ENCODE results near the gene ADAD2. TPM values are rescaled to one million over a fixed set of nuclear protein-coding genes. Genes with fewer than 3 reads are reported as not detected.
"Not testable (repeated sequence)": the region's sequence is repeated elsewhere in the genome, so short reads cannot be mapped to it uniquely, and the experiment has no call there.

ADAD2 gene
- polyA plus RNA-seq, 1 donor from 2014 or later: not detected

DNA sequence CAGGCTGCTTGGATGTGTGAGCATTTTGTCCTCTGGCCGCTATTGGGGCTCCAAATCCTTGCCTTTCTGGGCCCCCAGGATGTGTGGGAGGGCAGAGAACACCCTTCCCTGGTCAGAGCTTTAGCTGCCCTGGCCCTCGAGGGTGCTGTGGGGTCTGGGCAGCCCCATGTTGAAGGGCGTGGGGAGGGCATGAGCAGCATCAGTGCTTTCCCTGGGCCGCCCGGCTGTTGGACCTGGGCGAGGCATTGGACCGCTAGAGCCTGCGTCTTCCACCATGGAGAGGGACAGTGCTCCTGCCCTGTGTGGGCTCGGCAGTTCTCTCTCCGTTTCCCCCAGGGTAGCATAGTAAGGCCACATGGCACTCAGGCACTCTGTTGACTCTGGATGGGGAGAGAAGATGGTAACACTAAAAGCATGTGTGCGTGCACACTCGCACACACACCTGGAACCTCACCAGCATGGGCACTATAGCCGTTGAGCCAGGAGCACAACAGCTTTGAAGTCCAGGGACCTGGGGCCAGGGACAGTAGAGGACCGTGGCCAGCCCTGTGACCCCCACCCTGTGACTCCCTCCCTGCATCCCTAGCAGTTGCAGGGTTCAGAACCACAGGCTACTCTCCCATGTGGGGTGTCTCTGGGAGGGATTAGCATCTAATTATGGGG lies 6.6 kb downstream of the ADAD2 start:
- peaks cover 0 to 11% (median 0%) of the 10 kb centered on the region in 3 donors for H3K4me1 Mint-ChIP-seq
- no peak overlapping the region for H3K4me3 Mint-ChIP-seq
- no peaks in the 10 kb centered on the region for H3K36me3 Mint-ChIP-seq
- H3K27ac Mint-ChIP-seq: no peak overlapping the region
- H3K27me3 Mint-ChIP-seq: peaks cover 10% of the 10 kb centered on the region
- no peaks in the 10 kb centered on the region for H3K9me3 Mint-ChIP-seq

- Mint-ChIP-seq H3K4me1 (peaks cover 0 to 11% (median 0%) of the 10 kb centered on the region in 3 donors), H3K4me3 (no peak overlapping the region), H3K9me3 (no peaks in the 10 kb centered on the region), H3K27ac (no peak overlapping the region), H3K36me3 (no peaks in the 10 kb centered on the region), H3K27me3 (peaks cover 10% of the 10 kb centered on the region)
These were observed 7.4 kb downstream of the ADAD2 start for GRCh38 chr16:84198401-84198800.

- Mint-ChIP-seq H3K27ac (no peak overlapping the region), H3K4me1 (peaks cover 0 to 4% (median 0%) of the 10 kb centered on the region in 3 donors)
These were observed 8.1 kb downstream of the ADAD2 start for GRCh38 chr16:84199097-84199496.

GRCh38 chr16:84199861-84200260 lies 8.9 kb downstream of the ADAD2 start:
- no peak overlapping the region for H3K4me3 Mint-ChIP-seq
- H3K27ac Mint-ChIP-seq: no peak overlapping the region
- no peaks in the 10 kb centered on the region for H3K9me3 Mint-ChIP-seq

More at GRCh38 chr16:84199097-84199496, 8.1 kb downstream of the ADAD2 start:
- no peak overlapping the region for H3K4me3 Mint-ChIP-seq
- H3K27me3 Mint-ChIP-seq: peaks cover 8% of the 10 kb centered on the region
- no peaks in the 10 kb centered on the region for H3K36me3 Mint-ChIP-seq
- no peaks in the 10 kb centered on the region for H3K9me3 Mint-ChIP-seq

DNA sequence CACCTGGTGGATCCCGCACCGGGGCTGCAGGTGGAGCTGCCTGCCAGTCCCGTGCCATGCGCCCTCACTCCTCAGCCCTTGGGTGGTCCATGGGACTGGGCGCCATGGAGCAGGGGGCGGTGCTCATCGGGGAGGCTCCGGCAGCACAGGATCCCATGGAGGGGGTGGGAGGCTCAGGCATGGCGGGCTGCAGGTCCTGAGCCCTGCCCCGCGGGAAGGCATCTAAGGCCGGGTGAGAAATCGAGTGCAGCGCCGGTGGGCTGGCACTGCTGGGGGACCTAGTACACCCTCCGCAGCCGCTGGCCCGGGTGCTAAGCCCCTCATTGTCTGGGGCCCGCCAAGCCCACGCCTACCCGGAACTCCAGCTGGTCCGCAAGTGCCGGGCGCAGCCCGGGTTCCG lies 13.6 kb downstream of the ADAD2 start:
- H3K4me3 Mint-ChIP-seq, H3K27ac Mint-ChIP-seq, H3K27me3 Mint-ChIP-seq, H3K36me3 Mint-ChIP-seq, H3K4me1 Mint-ChIP-seq, H3K9me3 Mint-ChIP-seq: not testable (repeated sequence)

More at GRCh38 chr16:84199861-84200260, 8.9 kb downstream of the ADAD2 start:
- peaks cover 7% of the 10 kb centered on the region for H3K27me3 Mint-ChIP-seq
- H3K4me1 Mint-ChIP-seq: no peaks in the 10 kb centered on the region
- no peaks in the 10 kb centered on the region for H3K36me3 Mint-ChIP-seq

DNA sequence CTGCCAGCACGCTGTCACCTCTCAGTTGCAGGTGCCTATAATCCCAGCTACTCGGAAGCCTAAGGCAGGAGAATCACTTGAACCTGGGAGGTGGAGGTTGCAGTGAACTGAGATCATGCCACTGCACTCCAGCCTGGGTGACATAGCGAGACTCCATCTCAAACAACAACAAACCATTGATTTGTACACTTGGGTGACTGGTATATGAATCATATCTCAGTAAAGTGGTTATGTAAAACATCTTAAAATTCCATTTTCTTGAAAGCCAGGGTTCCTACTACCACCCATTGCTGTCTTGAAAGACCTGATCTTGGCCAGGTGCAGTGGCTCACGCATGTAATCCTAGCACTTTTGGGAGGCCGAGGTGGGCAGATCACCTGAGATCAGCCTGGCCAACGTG lies 14.2 kb downstream of the ADAD2 start:
- H3K36me3 Mint-ChIP-seq, H3K4me3 Mint-ChIP-seq, H3K27me3 Mint-ChIP-seq, H3K4me1 Mint-ChIP-seq, H3K9me3 Mint-ChIP-seq: not testable (repeated sequence)
- H3K27ac Mint-ChIP-seq: peak overlapping the region in 1 of 3 donors; percentile 82

DNA sequence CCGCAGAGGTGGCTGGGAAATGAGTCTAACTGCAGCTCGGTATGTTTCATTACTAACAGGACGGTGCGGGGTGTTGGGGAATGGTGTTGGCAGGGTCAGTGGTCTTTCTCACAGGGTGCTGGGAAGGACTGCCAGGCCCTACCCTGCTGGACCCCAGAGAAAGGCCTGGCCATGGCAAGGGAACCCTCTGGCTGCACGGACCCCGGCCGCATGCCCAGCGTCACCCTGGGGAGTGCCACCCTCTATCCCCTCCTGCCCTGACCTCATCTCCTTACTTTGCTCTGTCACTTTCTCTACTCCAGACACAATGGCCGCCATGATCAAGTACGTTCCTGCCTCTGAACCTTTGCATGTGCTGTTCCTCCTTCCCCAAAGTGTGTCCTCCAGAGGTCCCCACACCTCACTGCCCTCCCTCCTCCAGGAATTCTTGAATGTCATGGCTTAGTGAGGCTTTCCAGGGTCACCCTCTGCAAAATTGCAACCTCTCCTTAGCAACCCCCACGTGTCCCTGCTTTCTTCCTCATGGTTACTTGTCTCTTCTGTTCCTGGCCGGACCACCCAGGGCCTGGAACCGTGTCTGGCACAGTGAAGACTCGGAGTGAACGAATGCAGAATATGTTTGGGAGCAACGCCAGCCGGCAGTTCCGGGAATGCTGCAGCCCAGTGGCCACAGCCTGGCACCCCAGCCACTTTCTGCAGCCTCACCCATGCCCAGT lies 15.2 kb downstream of the ADAD2 start:
- Mint-ChIP-seq H3K27ac (no peak overlapping the region), H3K4me1 (no peaks in the 10 kb centered on the region), H3K36me3 (peaks cover 1% of the 10 kb centered on the region)

DNA sequence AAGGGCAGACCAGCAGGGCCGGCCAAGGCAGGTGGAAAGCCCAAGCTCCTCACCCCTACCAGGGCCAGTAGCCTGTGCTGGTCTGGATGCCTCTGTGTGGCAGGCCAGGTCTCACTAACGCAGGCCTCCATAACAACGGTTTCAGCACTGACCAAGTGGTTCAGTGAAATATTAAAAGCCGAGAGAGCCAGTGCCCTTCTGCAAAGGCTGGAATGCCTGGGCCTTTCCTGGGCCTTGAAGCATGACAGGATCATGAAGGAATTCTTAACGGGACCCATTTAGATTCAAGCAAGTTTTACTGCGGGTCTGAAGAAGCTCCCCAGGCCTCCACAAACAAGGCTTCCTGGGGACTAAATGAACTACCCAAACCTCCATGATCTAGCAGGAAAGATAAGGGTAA lies 16.3 kb downstream of the ADAD2 start:
- Mint-ChIP-seq H3K9me3 (peaks cover 0 to 9% (median 6%) of the 10 kb centered on the region in 3 donors), H3K4me1 (no peaks in the 10 kb centered on the region), H3K27me3 (no peaks in the 10 kb centered on the region), H3K27ac (no peak overlapping the region), H3K4me3 (no peak overlapping the region), H3K36me3 (peaks cover 1% of the 10 kb centered on the region)

More for the DNA sequence above, 15.2 kb downstream of the ADAD2 start:
- peaks cover 0 to 9% (median 6%) of the 10 kb centered on the region in 3 donors for H3K9me3 Mint-ChIP-seq
- peak overlapping the region in 1 of 4 donors; percentile 51 for H3K4me3 Mint-ChIP-seq
- H3K27me3 Mint-ChIP-seq: no peaks in the 10 kb centered on the region

DNA sequence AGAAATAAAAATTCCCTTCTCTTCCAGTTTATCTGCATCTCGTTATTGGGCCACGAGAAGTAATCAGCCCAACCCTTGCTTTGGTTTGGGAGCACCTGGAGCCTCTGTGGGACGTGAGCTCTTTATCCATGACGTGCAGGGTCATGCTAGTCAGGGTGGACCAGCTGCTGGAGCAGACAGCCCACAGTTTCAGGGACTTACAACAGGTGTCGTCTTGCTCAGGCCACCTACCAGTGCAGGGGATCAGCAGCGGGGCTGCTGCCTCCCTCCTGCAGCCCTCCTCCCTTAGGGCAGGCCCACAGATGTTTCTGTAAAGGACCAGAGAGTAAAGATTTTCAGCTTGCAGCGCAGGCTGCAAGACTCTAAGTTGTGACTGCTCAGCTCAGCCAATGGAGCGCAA lies 16.9 kb downstream of the ADAD2 start:
- H3K36me3 Mint-ChIP-seq: peaks cover 1% of the 10 kb centered on the region
- H3K4me1 Mint-ChIP-seq: no peaks in the 10 kb centered on the region
- H3K27ac Mint-ChIP-seq: no peak overlapping the region
- H3K27me3 Mint-ChIP-seq: no peaks in the 10 kb centered on the region
- no peak overlapping the region for H3K4me3 Mint-ChIP-seq
- peaks cover 0 to 9% (median 6%) of the 10 kb centered on the region in 3 donors for H3K9me3 Mint-ChIP-seq

DNA sequence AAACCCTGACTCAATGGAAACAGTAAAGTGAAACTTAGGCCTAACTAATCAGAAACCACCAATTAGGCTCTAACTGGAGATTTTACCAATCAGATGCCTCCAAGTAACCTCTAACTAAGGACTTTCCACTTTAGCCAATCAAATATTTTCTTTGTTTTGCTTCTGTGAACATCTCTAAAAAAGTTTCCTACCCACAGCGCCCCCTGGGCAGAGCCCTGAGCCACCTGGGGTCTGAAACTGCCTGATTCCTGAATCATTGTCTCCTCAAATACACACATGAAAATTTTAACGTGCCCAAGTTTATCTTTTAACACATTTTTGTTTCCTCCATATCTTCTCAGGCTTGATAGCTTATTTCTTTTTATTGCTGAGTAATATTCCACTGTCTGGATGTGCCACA lies 19.0 kb downstream of the ADAD2 start:
- H3K27me3 Mint-ChIP-seq: no peaks in the 10 kb centered on the region
- H3K4me1 Mint-ChIP-seq: no peaks in the 10 kb centered on the region
- H3K4me3 Mint-ChIP-seq: no peak overlapping the region
- peaks cover 1% of the 10 kb centered on the region for H3K36me3 Mint-ChIP-seq
- peaks cover 0 to 9% (median 6%) of the 10 kb centered on the region in 3 donors for H3K9me3 Mint-ChIP-seq
- peak overlapping the region in 1 of 3 donors; percentile 9 for H3K27ac Mint-ChIP-seq

- Mint-ChIP-seq H3K36me3 (peaks cover 1% of the 10 kb centered on the region), H3K4me1 (no peaks in the 10 kb centered on the region), H3K4me3 (no peak overlapping the region), H3K9me3 (peaks cover 0 to 9% (median 6%) of the 10 kb centered on the region in 3 donors), H3K27ac (peak overlapping the region in 1 of 3 donors; percentile 81), H3K27me3 (no peaks in the 10 kb centered on the region)
These were observed 21.2 kb downstream of the ADAD2 start for GRCh38 chr16:84212154-84212553.

- Mint-ChIP-seq H3K9me3 (peaks cover 0 to 9% (median 6%) of the 10 kb centered on the region in 3 donors), H3K27ac (peak overlapping the region in 1 of 3 donors; percentile 81), H3K36me3 (peaks cover 1% of the 10 kb centered on the region), H3K4me1 (no peaks in the 10 kb centered on the region), H3K4me3 (no peak overlapping the region), H3K27me3 (no peaks in the 10 kb centered on the region)
These were observed 21.7 kb downstream of the ADAD2 start for GRCh38 chr16:84212631-84213030.

DNA sequence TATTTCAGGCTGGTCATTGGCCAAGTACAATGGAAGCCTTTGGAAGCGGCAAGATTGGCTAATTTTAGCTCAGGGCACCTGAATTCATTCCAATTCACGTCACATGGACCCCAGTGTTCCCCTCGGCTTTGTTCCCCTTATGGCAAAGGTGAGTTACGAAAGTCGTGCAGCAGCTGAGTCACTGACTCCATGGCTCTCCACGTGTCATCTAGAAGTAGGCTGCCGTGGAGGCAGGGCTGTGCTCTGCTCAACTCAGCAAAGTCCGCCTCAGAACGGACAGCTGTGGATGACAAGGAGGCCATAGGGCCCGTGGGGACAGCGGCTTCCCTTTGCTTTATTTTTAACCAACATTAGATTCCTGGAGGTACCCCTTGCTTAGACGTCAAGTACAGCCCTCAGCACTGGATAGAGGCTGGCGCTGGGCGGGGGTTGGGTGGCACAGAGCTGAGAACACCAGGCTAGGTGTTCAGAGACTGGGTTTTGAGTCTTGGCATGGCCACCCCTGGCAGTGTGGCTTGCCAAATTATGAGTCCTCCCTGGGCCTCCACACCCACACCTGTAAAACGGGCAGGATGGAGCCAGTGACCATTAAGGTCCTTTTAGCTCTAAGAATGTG lies 23.6 kb downstream of the ADAD2 start:
- H3K4me3 Mint-ChIP-seq: no peak overlapping the region
- no peak overlapping the region for H3K27ac Mint-ChIP-seq
- H3K36me3 Mint-ChIP-seq: peaks cover 1% of the 10 kb centered on the region
- peaks cover 0 to 3% (median 0%) of the 10 kb centered on the region in 3 donors for H3K9me3 Mint-ChIP-seq
- H3K27me3 Mint-ChIP-seq: no peaks in the 10 kb centered on the region
- H3K4me1 Mint-ChIP-seq: no peaks in the 10 kb centered on the region

GRCh38 chr16:84215531-84215930 lies 24.6 kb downstream of the ADAD2 start:
- no peak overlapping the region for H3K27ac Mint-ChIP-seq

DNA sequence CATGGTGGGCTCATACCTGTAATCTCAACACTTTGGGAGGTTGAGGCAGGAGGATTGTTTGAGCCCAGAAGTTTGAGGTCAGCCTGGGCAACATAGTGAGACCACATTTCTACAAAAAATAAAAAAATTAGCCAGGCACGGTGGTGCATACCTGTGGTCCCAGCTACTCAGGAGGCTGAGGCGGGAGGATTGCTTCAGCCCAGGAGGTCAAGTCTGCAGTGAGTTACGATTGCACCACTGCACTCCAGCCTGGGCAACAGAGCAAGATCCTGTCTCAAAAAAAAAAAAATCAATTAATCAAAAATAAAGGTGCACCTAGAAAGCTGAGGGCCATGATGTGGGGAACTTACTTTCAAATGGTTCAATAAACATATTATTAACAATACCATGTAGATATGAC lies 25.2 kb downstream of the ADAD2 start:
- not testable (repeated sequence) for H3K4me3 Mint-ChIP-seq, H3K9me3 Mint-ChIP-seq, H3K36me3 Mint-ChIP-seq, H3K27ac Mint-ChIP-seq, H3K27me3 Mint-ChIP-seq, H3K4me1 Mint-ChIP-seq

More at GRCh38 chr16:84215531-84215930, 24.6 kb downstream of the ADAD2 start:
- no peaks in the 10 kb centered on the region for H3K36me3 Mint-ChIP-seq
- H3K4me3 Mint-ChIP-seq: no peak overlapping the region
- H3K9me3 Mint-ChIP-seq: no peaks in the 10 kb centered on the region
- H3K27me3 Mint-ChIP-seq: no peaks in the 10 kb centered on the region
- H3K4me1 Mint-ChIP-seq: no peaks in the 10 kb centered on the region
